Putamen (tissue), 1 donor: ENCODE data around the gene JADE2.
A peak's percentile ranks its signal among the peaks of the same experiment; 100 is the strongest.
"Not testable (repeated sequence)": the region's sequence is repeated elsewhere in the genome, so short reads cannot be mapped to it uniquely, and the experiment has no call there.

ENCODE experiments used
- DNase-seq: peaks from one replicate; pipeline ENCODE4 v3.0.0-alpha.2; 2016; ENCODE audit warnings: low spot score

The JADE2 gene

DNA sequence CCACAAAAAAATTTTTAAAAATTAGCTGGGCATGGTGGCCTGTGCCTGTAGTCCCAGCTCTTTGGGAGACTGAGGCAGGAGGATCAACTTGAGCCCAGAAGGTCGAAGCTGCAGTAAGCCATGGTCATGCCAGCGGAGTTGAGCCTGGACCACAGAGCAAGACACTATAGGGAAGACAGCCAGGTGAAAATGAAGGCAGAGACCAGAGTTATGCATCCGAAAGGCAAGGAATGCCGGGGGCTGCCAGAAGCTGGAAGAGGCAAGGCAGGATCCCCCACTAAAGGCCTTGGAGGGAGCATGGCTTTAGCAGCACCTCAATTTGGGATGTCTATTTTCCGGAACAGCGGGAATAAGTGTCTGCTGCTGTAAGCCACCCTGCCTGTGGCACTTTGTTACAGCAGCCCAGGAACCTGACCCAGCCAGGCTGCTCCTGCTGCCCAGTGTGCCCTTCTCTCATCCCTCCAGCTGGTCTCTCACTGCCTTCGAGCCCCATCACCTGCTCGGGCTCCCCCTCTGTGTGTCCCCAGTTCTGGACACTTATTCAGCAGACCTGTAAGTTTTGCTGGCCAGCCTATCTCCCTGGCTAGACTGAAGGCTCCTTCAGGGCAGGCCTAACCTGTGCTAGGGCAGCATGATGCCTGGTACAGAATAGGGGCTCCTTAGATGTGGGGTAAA lies 16.8 kb upstream of the JADE2 start:
- no peak for DNase-seq

DNA sequence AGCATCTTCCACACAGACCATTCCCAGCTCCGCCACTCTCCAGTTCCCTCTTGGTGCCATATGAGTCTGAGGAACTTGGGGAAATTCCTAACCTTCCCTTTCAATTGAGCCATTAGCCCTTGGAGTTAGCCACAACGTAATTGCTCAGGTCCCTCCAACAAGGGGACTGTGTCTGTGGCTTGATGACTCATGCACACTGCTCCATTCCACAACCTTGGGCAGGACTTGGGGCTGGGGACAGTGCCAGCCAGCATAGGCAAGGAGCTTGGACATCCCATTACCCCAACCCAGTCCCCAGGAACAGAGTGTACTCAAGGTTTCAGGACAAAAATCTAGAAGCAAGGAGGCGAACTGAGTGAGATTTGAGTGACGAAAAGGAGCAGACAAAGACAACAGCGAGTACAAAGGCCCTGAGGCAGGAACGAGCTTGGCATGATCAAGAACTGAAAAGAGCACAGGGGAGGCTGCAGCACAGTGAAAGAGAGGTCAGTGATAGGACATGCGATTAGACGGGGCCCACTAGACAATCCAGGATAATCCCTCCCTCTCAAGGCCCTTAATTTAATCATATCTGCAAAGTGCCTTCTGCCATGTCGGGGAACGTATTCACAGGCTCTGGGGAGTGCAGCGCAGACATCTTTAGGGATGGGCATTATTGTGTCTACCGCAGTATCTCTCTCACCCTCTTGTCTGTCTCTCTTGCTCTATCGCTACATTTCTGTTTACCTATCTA lies 16.0 kb upstream of the JADE2 start:
- no peak for DNase-seq

DNA sequence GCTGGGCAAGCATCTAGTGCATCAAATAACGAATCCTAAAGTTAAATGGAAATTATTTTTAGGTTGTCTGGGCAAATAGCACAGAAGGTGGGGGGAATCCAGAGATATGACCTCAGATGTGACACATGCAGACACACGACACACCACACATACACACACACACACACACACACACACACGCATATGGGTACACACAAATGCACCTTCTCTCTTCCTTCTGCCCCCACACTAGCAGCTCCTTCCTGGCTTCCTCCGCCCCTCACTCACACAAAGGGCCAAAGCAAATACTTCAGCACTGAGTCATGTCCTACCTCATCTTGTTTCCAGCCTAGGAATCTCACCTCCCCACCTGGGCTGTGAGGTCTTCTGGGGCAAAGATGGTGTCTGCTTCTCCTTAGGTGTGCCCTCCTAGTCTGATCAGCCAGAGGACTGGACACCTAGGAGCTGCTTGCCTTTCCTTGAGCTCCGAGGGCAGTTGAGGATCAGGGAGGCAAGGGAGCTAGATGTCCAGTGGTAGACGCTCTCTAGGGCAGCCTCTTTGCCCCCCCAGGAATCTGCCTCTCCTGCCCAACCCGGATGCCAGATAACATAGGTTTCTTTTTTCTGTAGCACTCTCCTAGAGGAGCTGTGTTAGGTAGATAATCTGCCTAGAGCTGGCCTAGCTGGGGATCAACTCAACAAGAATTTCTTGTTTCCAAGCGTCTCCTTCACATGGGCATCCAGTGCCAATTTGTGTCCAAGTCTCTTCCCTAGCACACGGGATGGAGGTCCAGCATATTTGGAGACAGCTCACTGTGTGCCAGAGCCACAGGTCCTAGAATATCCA lies 14.3 kb upstream of the JADE2 start:
- DNase-seq, result no peak

DNA sequence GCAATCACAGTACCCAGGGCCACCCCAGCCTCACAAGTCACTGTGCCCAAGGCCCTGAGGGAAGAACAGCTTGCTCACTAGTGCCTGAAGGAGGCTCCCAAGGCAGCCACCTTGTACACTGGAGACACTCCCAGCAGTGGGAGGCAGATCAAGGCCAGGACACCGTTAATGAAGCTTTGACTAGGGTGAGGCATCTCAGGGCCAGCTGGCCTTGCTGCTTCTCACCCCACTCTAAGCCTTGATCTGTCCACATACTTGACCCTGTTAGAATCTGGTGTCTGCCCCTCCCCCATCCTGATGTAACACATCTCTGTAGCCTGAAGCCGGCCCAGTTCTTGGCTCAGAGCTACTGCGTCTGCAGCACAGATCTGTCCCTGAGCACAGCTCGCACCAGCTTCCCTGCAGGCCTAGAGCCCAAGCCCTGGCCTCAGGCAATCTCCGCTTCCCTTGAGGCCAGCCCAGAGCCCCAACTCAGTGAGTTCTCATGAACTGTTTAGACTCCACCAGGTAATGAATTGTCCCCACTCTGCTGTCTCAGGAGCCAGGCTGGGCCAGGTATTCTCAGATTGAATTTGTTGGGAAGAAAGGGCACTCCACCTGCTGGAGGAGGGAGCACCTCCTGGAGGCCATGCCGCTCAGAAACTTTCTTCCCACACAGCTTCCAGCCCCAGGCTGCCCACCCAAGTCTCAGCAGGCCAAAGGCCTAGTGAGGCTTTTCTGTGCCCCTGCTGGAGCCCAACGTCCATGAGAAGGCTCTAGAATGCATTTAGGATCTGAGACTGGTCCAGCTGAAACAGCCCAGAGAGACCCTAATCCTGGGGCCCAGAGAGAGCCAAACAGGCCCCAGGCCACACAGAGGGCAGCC lies 13.4 kb upstream of the JADE2 start:
- DNase-seq, result no peak

DNA sequence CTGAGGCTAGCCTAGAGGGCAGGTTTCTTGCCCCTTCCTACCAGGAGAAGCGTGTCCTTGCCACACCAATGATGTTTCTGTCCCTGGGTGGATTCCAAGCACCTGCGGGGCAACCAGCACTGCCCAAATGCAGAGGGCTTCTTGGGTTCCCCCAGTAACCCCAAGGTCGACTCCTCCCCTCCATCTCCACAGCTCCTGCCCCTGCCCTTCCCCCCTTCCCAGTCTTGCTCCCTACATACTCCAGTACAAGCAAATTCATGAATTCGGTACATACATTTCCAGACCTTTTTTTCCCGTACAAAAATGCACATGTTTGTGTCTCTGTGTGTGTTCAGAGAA lies 12.8 kb upstream of the JADE2 start:
- DNase-seq, result no peak

DNA sequence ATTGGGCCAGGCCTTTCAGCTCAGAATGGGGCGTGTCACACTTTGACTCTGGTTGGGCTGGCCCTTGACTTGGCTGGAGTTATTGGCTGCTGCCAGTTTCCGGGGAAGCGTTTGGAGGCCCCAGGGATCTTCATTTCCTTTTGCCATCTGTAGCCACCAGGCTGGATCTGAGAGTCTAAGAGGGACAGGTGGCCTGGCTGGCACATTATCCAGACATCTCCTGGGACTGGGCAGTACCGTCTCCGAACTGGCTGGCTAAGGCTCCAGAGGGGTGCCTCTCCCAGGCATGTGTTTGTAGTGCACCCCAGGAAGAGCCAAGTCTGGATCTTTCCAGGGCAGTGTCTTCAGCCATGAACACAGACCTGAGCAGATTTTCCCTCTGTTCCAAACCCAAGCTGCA lies 9.7 kb upstream of the JADE2 start:
- DNase-seq, result no peak

DNA sequence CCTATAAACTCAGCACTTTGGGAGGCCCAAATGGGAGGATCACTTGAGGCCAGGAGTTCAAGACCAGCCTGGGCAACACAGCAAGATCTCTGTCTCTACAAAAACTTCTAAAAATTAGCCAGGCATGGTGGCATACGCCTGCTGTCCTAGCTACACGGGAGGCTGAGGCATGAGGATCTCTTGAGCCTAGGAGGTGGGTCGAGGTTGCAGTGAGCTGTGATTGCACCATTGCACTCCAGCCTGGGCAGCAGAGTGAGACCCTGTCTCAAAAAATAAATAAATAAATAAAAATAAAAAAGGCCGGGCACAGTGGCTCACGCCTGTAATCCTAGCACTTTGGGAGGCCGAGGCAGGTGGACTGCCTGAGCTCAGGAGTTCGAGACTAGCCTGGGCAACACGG lies 8.5 kb upstream of the JADE2 start:
- DNase-seq, result not testable (repeated sequence)

DNA sequence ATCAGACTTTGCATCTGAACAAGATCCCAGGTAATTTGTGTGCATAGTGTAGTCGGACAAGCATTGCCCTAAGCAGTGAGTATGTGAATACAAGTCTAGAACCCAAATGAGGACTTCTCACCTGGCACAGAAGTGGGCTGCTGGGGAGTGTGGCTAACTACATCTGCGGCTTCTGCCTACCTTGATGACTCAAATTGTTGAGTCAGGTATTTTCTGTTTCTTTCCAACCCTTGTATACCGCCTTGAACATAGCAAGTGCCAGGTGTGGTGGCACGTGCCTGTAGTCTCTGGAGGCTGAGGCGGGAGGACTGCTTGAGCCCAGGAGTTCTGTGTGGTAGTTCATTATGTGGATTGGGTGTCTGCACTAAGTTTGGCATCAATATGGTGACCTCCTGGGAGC lies 7.9 kb upstream of the JADE2 start:
- no peak for DNase-seq

DNA sequence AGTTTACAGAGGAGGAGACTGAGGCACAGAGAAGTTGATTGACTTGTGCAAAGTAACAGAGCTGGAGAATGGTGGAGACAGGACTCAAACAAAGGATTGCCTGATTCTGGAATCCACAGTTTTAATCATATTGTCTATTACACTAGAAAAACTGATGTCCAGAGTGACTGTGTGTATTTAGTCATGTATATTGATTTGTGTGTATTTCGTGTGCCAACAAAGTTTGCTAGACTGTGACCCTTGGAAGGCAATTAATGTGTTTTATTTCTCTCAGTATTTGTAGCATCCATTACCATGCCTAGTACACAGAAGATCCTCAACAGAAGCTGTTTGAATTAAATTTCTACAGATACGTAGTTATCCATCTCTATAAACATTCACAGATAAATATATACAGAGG lies 5.5 kb upstream of the JADE2 start:
- no peak for DNase-seq

DNA sequence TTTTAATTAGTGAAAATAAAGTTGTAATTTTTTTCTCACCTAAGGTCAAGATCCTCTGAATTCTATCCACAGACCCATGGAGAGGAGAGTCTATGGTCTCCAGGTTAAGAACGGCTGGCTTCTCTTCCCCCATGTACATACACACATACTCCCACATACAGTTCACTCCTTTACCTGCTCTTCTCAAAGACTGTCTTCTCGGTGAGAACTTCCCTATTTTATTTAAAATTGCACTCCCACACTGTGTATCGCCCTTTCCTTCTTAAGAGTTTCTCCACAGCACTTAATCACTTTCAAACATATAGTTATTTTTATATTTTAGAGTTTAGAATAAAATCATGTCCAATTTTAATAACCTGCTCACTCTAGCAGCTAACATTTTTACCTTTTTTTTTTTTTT lies 3.6 kb upstream of the JADE2 start:
- no peak for DNase-seq

DNA sequence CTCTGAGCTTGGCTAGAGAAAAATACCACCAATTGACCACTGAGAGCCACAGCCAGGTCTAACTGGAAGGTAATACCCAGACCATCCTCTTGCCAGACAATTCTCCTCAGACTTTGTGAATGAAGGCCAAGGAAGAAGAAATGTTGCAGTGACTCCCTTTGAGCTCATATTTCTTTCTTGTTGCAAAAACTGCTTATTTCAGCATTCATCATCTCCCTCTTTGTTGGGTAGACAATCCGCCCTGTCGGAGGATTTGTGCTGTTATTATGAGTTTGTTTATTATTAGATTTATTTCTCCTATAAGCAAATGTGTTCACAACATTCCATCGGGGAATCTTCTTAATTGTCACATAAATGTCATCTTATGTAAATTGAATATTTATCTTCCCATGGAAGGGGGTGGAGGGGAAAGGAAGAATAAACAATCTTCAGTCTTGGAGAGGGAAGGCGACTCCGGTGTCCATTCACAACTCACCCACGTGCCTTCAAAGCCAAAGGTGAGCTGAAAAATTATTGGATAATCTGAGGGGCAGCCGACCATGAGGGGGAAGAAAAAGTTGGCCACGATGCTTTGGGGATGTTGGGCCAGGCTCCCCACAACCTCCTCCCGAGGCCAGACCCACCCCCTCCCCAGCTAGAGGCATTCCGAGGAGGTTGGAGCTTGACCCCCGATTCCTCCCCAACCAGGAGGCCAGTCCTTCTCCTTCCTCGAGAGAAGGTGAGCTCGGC lies 1.8 kb upstream of the JADE2 start:
- no peak for DNase-seq

DNA sequence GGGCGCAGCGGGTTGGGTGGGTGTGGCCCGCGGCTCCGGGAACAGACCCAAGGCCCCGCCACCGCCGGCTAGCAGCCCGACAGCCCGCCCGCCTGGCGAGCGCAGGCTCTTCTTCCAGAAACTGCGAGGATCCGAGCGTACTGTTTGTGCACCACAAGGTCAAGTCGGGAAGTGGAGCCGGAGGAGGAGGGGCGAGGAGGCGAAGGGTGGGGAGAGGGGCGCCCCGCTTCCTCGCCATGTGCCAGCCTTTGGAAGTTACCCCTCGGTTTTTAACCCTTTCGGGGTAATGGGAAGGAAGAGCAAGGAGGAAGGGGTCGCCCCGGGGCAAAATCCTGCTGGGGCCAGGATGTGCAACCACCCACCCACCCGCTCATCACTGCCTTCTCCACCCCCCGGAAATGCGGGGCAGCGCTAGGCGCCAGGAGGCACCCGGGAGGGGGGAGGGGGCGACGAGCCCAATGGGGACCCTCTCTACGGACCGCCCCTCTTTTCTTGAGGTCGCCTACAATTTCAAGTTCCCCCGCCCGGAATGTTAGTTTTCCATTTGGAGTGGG lies 1.1 kb upstream of the JADE2 start:
- DNase-seq, result peak; percentile 81

DNA sequence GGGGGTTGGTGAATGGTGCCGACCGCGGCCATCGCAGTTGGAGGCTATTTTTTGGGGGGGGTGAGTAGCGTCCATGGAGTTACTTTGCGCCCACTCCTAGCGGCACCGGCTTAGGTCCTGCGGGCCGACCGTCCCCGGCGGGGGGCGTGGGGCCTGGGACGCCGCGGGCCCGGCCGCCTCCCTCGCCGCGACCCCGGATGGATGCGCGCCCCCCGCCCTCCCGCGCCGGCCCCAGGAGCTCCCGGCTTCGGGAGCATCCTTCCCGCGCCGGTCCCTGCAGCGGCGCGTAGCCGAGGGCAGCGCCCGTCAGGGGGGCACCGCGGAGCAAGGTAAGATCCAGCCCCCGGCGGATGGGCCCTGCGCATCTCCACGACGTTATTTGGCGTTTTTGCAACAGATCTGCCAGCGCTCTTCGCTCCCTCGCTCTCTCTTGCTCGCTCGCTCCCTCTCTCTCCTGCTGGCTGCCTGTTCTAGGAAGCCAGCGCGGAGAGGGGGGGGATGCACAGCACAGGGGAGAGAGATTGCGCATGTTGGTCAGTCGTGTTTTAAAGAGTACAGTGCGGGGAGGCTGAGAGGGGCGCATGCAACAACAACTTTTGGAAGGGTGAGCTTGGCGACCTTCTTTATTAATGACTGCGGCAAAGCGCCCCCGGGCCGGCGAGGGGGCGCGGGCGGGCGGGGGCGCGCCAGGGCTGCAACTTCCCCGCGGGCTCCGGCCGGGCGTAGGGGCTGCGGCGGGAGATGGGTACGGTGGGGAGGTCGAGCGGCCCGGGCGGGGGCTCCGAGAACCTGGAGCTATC lies 413 bp downstream of the JADE2 start:
- DNase-seq, result peak; percentile 82

DNA sequence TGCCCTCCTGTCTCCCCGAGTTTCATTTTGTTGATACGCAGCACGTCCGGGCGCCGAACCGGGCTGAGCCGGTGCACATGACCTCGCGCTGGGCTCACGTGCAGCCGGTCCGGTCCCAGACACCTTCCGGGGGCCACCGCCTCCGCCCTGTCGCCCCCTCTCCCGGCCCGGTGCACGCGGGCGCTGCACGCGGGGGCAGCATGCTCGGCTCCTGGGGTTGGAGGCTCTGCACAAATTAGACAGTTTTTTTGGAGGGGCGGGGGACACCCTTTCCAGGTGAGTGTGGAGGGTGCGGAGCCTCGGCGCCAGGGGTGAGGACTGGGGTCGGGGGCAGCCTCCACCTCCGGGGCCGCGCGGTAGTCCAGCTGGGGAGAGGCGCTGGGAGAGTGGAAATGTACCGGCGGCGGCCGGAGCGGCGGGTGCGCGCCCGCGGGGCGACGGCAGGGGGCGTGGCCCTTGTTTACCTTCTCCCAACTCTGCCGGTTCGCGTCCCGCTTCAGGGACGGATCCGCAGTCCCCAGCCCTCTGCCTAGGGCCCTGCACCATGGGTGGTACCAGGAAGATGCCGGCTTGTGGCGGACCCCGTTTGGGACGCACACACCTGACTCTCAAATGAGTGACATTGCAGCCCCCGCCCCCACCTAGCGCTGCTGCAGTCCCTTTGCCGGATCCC lies 1.1 kb downstream of the JADE2 start:
- peak; percentile 67 for DNase-seq

DNA sequence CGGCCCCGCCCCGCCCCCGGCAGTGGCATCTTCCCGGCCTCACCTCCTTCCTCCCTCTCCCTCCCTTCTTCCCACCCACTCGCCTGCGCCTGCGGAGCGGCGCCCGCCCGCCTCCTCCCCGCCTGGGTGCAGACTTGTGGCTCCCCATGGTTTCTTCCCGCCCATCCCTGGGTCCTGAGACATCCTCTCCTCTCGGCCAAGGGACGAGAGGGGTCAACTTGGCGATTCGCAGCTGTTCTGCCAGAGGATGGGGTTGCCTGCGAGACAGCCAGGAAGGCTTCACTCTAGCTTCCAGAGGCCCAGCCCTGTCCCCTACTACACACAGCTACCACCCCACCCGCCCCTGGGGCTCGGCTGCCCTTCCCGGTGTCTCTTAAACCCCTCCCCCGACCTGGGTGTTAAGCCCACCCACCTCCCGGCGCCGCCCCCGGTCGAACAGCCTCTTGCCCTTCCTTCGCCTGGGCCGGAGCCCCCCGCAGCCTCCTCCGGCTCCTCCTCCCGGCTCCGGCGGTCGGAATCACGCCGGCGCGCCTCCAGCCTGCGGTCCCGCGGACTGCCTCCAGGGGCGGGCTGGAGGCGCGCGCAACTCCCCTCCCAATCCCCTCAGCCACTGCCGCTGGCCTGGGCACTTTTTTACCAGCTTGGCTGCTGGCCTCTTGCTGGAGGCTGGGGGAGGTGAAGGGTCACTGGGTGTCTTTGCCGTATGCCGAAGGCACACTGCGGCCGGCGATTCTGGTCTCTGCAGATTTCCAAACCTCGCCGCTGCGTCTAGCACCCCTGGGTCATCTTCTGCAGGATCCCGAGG lies 1.9 kb downstream of the JADE2 start:
- peak; percentile 80 for DNase-seq

DNA sequence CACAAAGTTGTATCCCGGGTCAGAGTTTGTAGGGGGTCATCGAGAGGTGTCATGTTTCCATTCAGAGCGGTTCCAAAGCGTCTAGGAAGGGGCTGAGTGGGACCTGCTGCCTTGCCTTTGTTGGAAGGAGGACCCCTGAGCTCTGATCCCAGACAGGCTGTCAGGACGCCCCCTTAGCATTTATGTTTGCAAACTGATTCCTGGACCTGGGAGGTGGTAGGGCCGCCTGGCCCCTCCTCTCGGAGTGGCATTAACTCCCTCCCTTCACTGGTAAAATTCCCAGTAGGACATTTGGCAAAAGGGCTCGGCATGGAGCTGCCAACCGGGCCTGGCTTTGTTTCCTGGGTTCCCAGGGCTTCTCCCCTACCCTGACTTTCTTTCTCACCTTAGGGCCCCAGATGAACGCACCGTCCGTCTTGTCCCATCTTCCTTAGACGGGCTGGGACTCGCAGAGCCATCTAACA lies 2.5 kb downstream of the JADE2 start:
- DNase-seq, result no peak

DNA sequence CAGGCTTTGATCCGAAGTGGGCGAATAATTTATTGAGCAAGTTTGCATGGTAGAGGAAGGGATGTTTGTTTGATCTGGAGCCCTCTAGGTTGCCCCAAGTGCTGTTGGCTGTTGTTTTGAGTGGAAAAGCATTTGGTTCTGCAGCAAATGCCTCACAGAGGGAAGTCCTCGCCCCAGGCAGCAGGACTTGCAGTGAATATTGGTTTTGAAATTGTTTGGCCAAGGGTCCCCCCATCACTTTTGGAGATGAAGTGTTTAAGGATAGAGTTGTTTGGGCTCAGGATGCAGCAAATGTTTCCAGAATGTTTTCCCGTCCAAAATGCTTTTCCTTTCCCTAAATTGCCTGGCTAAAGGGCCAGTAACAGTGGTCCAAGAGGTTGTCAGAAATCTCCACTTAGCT lies 3.1 kb downstream of the JADE2 start:
- no peak for DNase-seq

DNA sequence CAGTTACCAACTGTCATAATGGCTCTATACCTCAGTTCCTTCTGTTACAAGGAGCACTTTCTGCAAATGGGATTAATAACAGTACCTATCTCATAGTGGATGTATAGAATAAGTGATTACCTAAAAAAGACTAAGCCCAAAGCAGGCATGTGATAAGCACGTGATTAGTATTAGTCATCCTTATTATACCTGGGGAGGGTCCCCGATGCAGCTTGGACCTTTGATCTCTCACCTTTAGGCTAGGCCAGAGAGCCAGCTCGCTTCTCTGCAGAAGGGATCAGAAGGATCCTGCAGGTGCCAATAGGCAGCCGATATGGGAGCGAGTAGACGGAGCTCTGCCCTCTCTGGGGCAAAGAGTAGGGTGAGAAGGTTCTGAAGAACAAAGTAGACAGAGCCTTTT lies 4.0 kb downstream of the JADE2 start:
- no peak for DNase-seq
